GM23338 (cell line): ENCODE data around the gene REPIN1. TPM values are rescaled to one million over a fixed set of nuclear protein-coding genes. Genes with fewer than 3 reads are reported as not detected.

Source experiments
- ATAC-seq: fragments of 200-7000 bp; cut with Tn5 transposase; 3 replicates; pipeline ENCODE4 v1.9.1; 2020
- DNase-seq: peaks from one replicate; pipeline ENCODE4 v3.0.0-alpha.2; 2015; ENCODE audit warnings: low spot score
- H2AFZ ChIP-seq: fragments of 200-600 bp; sonication (generic); 2 replicates; pipeline ENCODE4 v1.8.0; 2016; ENCODE audit warnings: antibody characterized with exemption, mild to moderate bottlenecking, moderate library complexity
- H3F3A ChIP-seq: fragments of 200-600 bp; sonication (generic); replicated peaks from 2 replicates; pipeline ENCODE4 v1.8.0; 2017; ENCODE audit warnings: antibody characterized with exemption, mixed run types, low read depth
- H3K27ac ChIP-seq: fragments of 200-600 bp; sonication (generic); 2 replicates; pipeline ENCODE4 v1.6.1; 2016; ENCODE audit warnings: low read depth
- H3K27me3 ChIP-seq: fragments of 200-600 bp; sonication (generic); 2 replicates; pipeline ENCODE4 v1.8.0; 2016; ENCODE audit warnings: mild to moderate bottlenecking, mixed run types, moderate library complexity; ENCODE audit not compliant: insufficient read depth
- H3K36me3 ChIP-seq: fragments of 200-600 bp; sonication (generic); 2 replicates; pipeline ENCODE4 v1.8.0; 2016; ENCODE audit warnings: mild to moderate bottlenecking; ENCODE audit not compliant: insufficient read depth
- H3K4me1 ChIP-seq: fragments of 200-600 bp; sonication (generic); 2 replicates; pipeline ENCODE4 v1.8.0; 2016; ENCODE audit warnings: mild to moderate bottlenecking, moderate library complexity; ENCODE audit not compliant: insufficient read depth
- H3K4me2 ChIP-seq: fragments of 200-600 bp; sonication (generic); 2 replicates; pipeline ENCODE4 v1.7.1; 2017; ENCODE audit warnings: mixed run types
- H3K4me3 ChIP-seq: fragments of 200-600 bp; sonication (generic); 2 replicates; pipeline ENCODE4 v1.6.1; 2016; ENCODE audit warnings: mixed run types
- H3K79me2 ChIP-seq: fragments of 200-600 bp; sonication (generic); replicated peaks from 2 replicates; pipeline ENCODE4 v1.8.0; 2017; ENCODE audit warnings: mild to moderate bottlenecking; ENCODE audit not compliant: insufficient read depth
- H3K9me2 ChIP-seq: fragments of 200-600 bp; sonication (generic); 2 replicates; pipeline ENCODE4 v1.8.0; 2017; ENCODE audit not compliant: insufficient read depth
- H4K20me1 ChIP-seq: fragments of 200-600 bp; sonication (generic); replicated peaks from 2 replicates; pipeline ENCODE4 v1.8.0; 2017; ENCODE audit warnings: mild to moderate bottlenecking; ENCODE audit not compliant: insufficient read depth
- H3K27ac Mint-ChIP-seq: 2 replicates; pipeline ENCODE4 v1.8.0; 2020; ENCODE audit warnings: inconsistent platforms, mild to moderate bottlenecking, moderate library complexity, mixed read lengths
- H3K27me3 Mint-ChIP-seq: 3 replicates; pipeline ENCODE4 v1.8.0; 2022; ENCODE audit warnings: low read depth, mild to moderate bottlenecking, moderate library complexity, mixed read lengths, inconsistent platforms; ENCODE audit not compliant: insufficient read depth, poor library complexity
- H3K36me3 Mint-ChIP-seq: 3 replicates; pipeline ENCODE4 v1.8.0; 2021; ENCODE audit warnings: low read depth, mild to moderate bottlenecking, inconsistent platforms, moderate library complexity, mixed read lengths
- H3K4me1 Mint-ChIP-seq: 3 replicates; pipeline ENCODE4 v1.8.0; 2020; ENCODE audit warnings: mild to moderate bottlenecking, inconsistent platforms, mixed read lengths
- H3K4me3 Mint-ChIP-seq: 3 replicates; pipeline ENCODE4 v1.8.0; 2021; ENCODE audit warnings: moderate library complexity, mild to moderate bottlenecking, inconsistent platforms, mixed read lengths
- H3K9me3 Mint-ChIP-seq: 3 replicates; pipeline ENCODE4 v1.8.0; 2020; ENCODE audit warnings: moderate library complexity, mild to moderate bottlenecking, inconsistent platforms, mixed read lengths
- CTCF ChIP-seq, 2 experiments: fragments of 200-600 bp in 1 of 2; sonication (generic) in 1 of 2; conservative IDR thresholded peaks; 2 replicates each; pipeline versions ENCODE4 v1.5.1 to v1.6.1; 2016 to 2017; ENCODE audit warnings: antibody characterized with exemption in 2 of 2, low read depth in 2 of 2, mild to moderate bottlenecking in 2 of 2, moderate library complexity in 1 of 2
- ETS1 ChIP-seq: IDR thresholded peaks from 2 replicates; pipeline ENCODE4 v1.6.1; 2016; ENCODE audit warnings: antibody characterized with exemption
- EZH2 ChIP-seq: fragments of 200-600 bp; sonication (generic); IDR thresholded peaks from one replicate; pipeline ENCODE4 v1.8.0; 2017; ENCODE audit warnings: antibody characterized with exemption, mild to moderate bottlenecking, low read depth; ENCODE audit not compliant: unreplicated experiment
- EZH2phosphoT487 ChIP-seq: fragments of 200-600 bp; sonication (generic); IDR thresholded peaks from one replicate; pipeline ENCODE4 v1.8.1; 2018; ENCODE audit warnings: antibody characterized with exemption; ENCODE audit not compliant: unreplicated experiment
- JUNB ChIP-seq: IDR thresholded peaks from one replicate; pipeline ENCODE4 v1.6.1; 2016; ENCODE audit warnings: antibody characterized with exemption; ENCODE audit not compliant: unreplicated experiment
- NANOG ChIP-seq: IDR thresholded peaks from 2 replicates; pipeline ENCODE4 v1.6.1; 2016; ENCODE audit warnings: antibody characterized with exemption, borderline replicate concordance
- POLR2AphosphoS5 ChIP-seq: IDR thresholded peaks from 2 replicates; pipeline ENCODE4 v1.6.1; 2016; ENCODE audit warnings: antibody characterized with exemption, low read depth
- REST ChIP-seq: IDR thresholded peaks from one replicate; pipeline ENCODE4 v1.6.1; 2018; ENCODE audit warnings: antibody characterized with exemption; ENCODE audit not compliant: unreplicated experiment
- STAT1 ChIP-seq: IDR thresholded peaks from one replicate; pipeline ENCODE4 v1.6.1; 2016; ENCODE audit warnings: antibody characterized with exemption; ENCODE audit not compliant: unreplicated experiment
- ZNF114 ChIP-seq: fragments of 250-450 bp; sonication (Bioruptor Pico); IDR thresholded peaks from 2 replicates; pipeline ENCODE4 v1.5.0; 2020; ENCODE audit warnings: mild to moderate bottlenecking, moderate library complexity
- ZNF462 ChIP-seq: fragments of 250-450 bp; sonication (Bioruptor Pico); IDR thresholded peaks from 2 replicates; pipeline ENCODE4 v1.5.0; 2020; ENCODE audit warnings: mild to moderate bottlenecking, moderate library complexity
- polyA plus RNA-seq: library from polyadenylated mRNA; unstranded; fragments of >200 nt; fragmentation: Nextera tagmentation; extraction: Ambion mirVana; gene quantifications from 2 replicates; pipeline ENCODE4 v1.2.1, GENCODE V29; 2016
- total RNA-seq: library from RNA; depleted of rRNA; stranded (reverse); fragments of >200 nt; shearing (Covaris generic); gene quantifications from 2 replicates; pipeline ENCODE4 v1.2.3, GENCODE V29; 2014

The REPIN1 gene
- total and polyA plus RNA-seq, 2 experiments from 2014 or later = 29.8 to 156 TPM

GRCh38 chr7:150326657-150327268 is 41.9 kb upstream of the REPIN1 start:
- TF ChIP-seq ZNF114 = no peak
- TF ChIP-seq REST = no peak
- no peak for TF ChIP-seq JUNB
- TF ChIP-seq EZH2phosphoT487 = no peak
- TF ChIP-seq ZNF462 (CRISPR knock-in tag) = no peak
- TF ChIP-seq CTCF (conservative IDR thresholded peaks at IDR 0.05; ENCODE audit: low read depth in 2 of 2) = no peak
- no peak for TF ChIP-seq NANOG
- TF ChIP-seq ETS1 = no peak
- TF ChIP-seq POLR2AphosphoS5 = no peak
- no peak for TF ChIP-seq EZH2
- TF ChIP-seq STAT1 = no peak
- ATAC-seq = no peak
- H3K4me3 Mint-ChIP-seq = no peak overlapping the region
- Histone ChIP-seq H3K4me1 (peaks cover 46% of the 10 kb centered on the region), H3K27me3 (0 out of 2 replicates have a peak, but pooled peaks cover 2% of the 10 kb centered on the region), H2AFZ (no peak overlapping the region), H3K27ac (no peak overlapping the region), H3K4me3 (no peak overlapping the region), H3F3A (peaks cover 25% of the 10 kb centered on the region), H3K36me3 (peaks cover 32% of the 10 kb centered on the region), H3K4me2 (no peak overlapping the region), H3K9me2 (peaks cover 7% of the 10 kb centered on the region; the same call in 1 of the 2 replicates), H3K79me2 (peaks cover 53% of the 10 kb centered on the region), H4K20me1 (no peaks in the 10 kb centered on the region)
- H3K4me1 Mint-ChIP-seq = peaks cover 41% of the 10 kb centered on the region
- H3K27me3 Mint-ChIP-seq = peaks cover 19% of the 10 kb centered on the region
- H3K9me3 Mint-ChIP-seq = no peaks in the 10 kb centered on the region; the same call in 2 of the 3 replicates
- H3K36me3 Mint-ChIP-seq = peaks cover 36% of the 10 kb centered on the region
- no peak for DNase-seq
- H3K27ac Mint-ChIP-seq = no peak overlapping the region
